ENCODE measurements around the gene PRM1. TPM values are rescaled to one million over a fixed set of nuclear protein-coding genes. Genes with fewer than 3 reads are reported as not detected.

PRM1 gene
- total RNA-seq, 1 experiment from 2014 or later, result not detected

GRCh38 chr16:11245988-11246387 is 35.1 kb downstream of the PRM1 start:
- no peaks in the 10 kb centered on the region for H3K36me3 ChIP-seq (ENCODE audit: control insufficient read depth, insufficient read depth, low read length)
- no peaks in the 10 kb centered on the region for H3K9me3 ChIP-seq
- H3K36me3 Mint-ChIP-seq (ENCODE audit: insufficient read depth, unreplicated experiment), result peaks cover 15% of the 10 kb centered on the region
- no peak overlapping the region for H3K27ac Mint-ChIP-seq (ENCODE audit: unreplicated experiment)
- intact Hi-C loops (cut with micrococcal nuclease; ENCODE audit: unreplicated experiment), result no loop called here
- no peak for DNase-seq
- no peaks in the 10 kb centered on the region for H3K9me3 Mint-ChIP-seq (ENCODE audit: unreplicated experiment)
- H3K4me1 Mint-ChIP-seq (ENCODE audit: low read depth, unreplicated experiment), result no peaks in the 10 kb centered on the region
- H3K4me1 ChIP-seq, result no peaks in the 10 kb centered on the region
- no peaks in the 10 kb centered on the region for H3K27me3 Mint-ChIP-seq (ENCODE audit: insufficient read depth, unreplicated experiment)
- no peak for TF ChIP-seq CTCF (IDR thresholded peaks at IDR 0.05; ENCODE audit: insufficient read depth in 1 of 2, low read depth in 1 of 2, low read length in 1 of 2, severe bottlenecking in 1 of 2, unreplicated experiment in 1 of 2)
- no peaks in the 10 kb centered on the region for H3K27me3 ChIP-seq (replicated peaks; ENCODE audit: control insufficient read depth, insufficient read depth, low read length)
- ChIA-PET CTCF (interaction anchor here (0.6 to 0.7 kb wide), 2 partner anchors 40 to 1222 kb away, joined by 3 to 11 read pairs; no protein-coding TSS in a partner anchor), POLR2A (no interaction called here)
- BruUV-seq (replicated peaks), result no TSS peak
- no peak overlapping the region for H3K4me3 Mint-ChIP-seq (ENCODE audit: unreplicated experiment)
- no peak overlapping the region for H3K4me3 ChIP-seq (ENCODE audit: low read depth, low read length)

GRCh38 chr16:11245222-11245737 is 35.9 kb downstream of the PRM1 start:
- H3K27me3 ChIP-seq (replicated peaks; ENCODE audit: control insufficient read depth, insufficient read depth, low read length), result no peaks in the 10 kb centered on the region
- peaks cover 10% of the 10 kb centered on the region for H3K36me3 Mint-ChIP-seq (ENCODE audit: insufficient read depth, unreplicated experiment)
- ChIA-PET CTCF (no interaction called here), POLR2A (no interaction called here)
- H3K36me3 ChIP-seq (ENCODE audit: control insufficient read depth, insufficient read depth, low read length), result no peaks in the 10 kb centered on the region
- BruUV-seq (replicated peaks), result no TSS peak
- no peak for DNase-seq
- no peak overlapping the region for H3K4me3 Mint-ChIP-seq (ENCODE audit: unreplicated experiment)
- H3K9me3 ChIP-seq, result no peaks in the 10 kb centered on the region
- H3K4me1 Mint-ChIP-seq (ENCODE audit: low read depth, unreplicated experiment), result no peaks in the 10 kb centered on the region
- TF ChIP-seq CTCF (IDR thresholded peaks at IDR 0.05; ENCODE audit: insufficient read depth in 1 of 2, low read depth in 1 of 2, low read length in 1 of 2, severe bottlenecking in 1 of 2, unreplicated experiment in 1 of 2), result no peak
- H3K4me1 ChIP-seq, result no peaks in the 10 kb centered on the region
- no peak overlapping the region for H3K27ac Mint-ChIP-seq (ENCODE audit: unreplicated experiment)
- intact Hi-C loops (cut with micrococcal nuclease; ENCODE audit: unreplicated experiment), result no loop called here
- H3K4me3 ChIP-seq (ENCODE audit: low read depth, low read length), result no peak overlapping the region
- H3K9me3 Mint-ChIP-seq (ENCODE audit: unreplicated experiment), result no peaks in the 10 kb centered on the region
- H3K27me3 Mint-ChIP-seq (ENCODE audit: insufficient read depth, unreplicated experiment), result no peaks in the 10 kb centered on the region

DNA sequence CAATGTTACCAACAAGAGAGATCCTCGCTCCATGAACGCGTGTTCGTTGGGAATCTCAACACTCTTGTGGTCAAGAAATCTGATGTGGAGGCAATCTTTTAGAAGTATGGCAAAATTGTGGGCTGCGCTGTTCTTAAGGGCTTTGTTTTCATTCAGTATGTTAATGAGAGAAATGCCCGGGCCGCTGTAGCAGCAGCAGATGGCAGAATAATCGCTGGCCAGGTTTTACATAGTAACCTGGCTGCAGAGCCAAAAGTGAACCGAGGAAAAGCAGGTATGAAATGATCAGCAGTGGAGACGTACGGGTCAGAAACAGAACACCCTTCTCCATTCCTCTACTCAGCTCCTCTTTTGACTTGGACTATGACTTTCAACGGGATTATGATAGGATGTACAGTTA is 38.5 kb downstream of the PRM1 start:
- no TSS peak for BruUV-seq (replicated peaks)
- Histone ChIP-seq H3K36me3 (ENCODE audit: control insufficient read depth, insufficient read depth, low read length) (no peaks in the 10 kb centered on the region), H3K27me3 (replicated peaks; ENCODE audit: control insufficient read depth, insufficient read depth, low read length) (no peaks in the 10 kb centered on the region), H3K9me3 (no peaks in the 10 kb centered on the region), H3K4me3 (ENCODE audit: low read depth, low read length) (no peak overlapping the region), H3K4me1 (no peaks in the 10 kb centered on the region)
- no peak for TF ChIP-seq CTCF (IDR thresholded peaks at IDR 0.05; ENCODE audit: insufficient read depth in 1 of 2, low read depth in 1 of 2, low read length in 1 of 2, severe bottlenecking in 1 of 2, unreplicated experiment in 1 of 2)
- intact Hi-C loops (cut with micrococcal nuclease; ENCODE audit: unreplicated experiment), result no loop called here
- DNase-seq, result no peak
- no peaks in the 10 kb centered on the region for H3K9me3 Mint-ChIP-seq (ENCODE audit: unreplicated experiment)
- no peak overlapping the region for H3K27ac Mint-ChIP-seq (ENCODE audit: unreplicated experiment)
- H3K4me3 Mint-ChIP-seq (ENCODE audit: unreplicated experiment), result no peak overlapping the region
- ChIA-PET POLR2A (no interaction called here), CTCF (no interaction called here)
- no peaks in the 10 kb centered on the region for H3K27me3 Mint-ChIP-seq (ENCODE audit: insufficient read depth, unreplicated experiment)
- H3K36me3 Mint-ChIP-seq (ENCODE audit: insufficient read depth, unreplicated experiment), result no peaks in the 10 kb centered on the region
- H3K4me1 Mint-ChIP-seq (ENCODE audit: low read depth, unreplicated experiment), result no peaks in the 10 kb centered on the region
